ENCODE measurements around the gene SHANK1.

Gene SHANK1

GRCh38 chr19:50710094-50710493, 9.5 kb downstream of the SHANK1 start:
- no peaks in the 10 kb centered on the region for H3K79me2 ChIP-seq (ENCODE audit: insufficient read depth, low read length)
- no peak for TF ChIP-seq CTCF (conservative IDR thresholded peaks at IDR 0.05; ENCODE audit: low read length)
- no peak for TF ChIP-seq EZH2phosphoT487 (IDR thresholded peaks at IDR 0.05; ENCODE audit: borderline replicate concordance)

GRCh38 chr19:50708179-50708879, 11.3 kb downstream of the SHANK1 start:
- Histone ChIP-seq H3F3A (ENCODE audit: low read depth) (no peaks in the 10 kb centered on the region), H3K4me2 (ENCODE audit: low read depth, low read length, poor library complexity, severe bottlenecking) (no peak overlapping the region), H4K20me1 (ENCODE audit: insufficient read depth, low read length, poor library complexity, severe bottlenecking) (no peaks in the 10 kb centered on the region), H3K27me3 (ENCODE audit: insufficient read depth, low read length, poor library complexity, severe bottlenecking) (no peaks in the 10 kb centered on the region), H3K4me1 (ENCODE audit: insufficient read depth, low read length, poor library complexity, severe bottlenecking) (peaks cover 12% of the 10 kb centered on the region), H3K36me3 (ENCODE audit: insufficient read depth, low read length) (no peaks in the 10 kb centered on the region), H3K9ac (ENCODE audit: low read depth, low read length, poor library complexity, severe bottlenecking) (no peak overlapping the region), H3K4me3 (ENCODE audit: low read length, poor library complexity, severe bottlenecking) (no peak overlapping the region), H3K9me2 (replicated peaks; ENCODE audit: low read depth, low read length) (no peaks in the 10 kb centered on the region), H3K9me3 (ENCODE audit: insufficient read depth, low read depth, low read length) (no peaks in the 10 kb centered on the region), H2AFZ (ENCODE audit: low read length) (no peak overlapping the region), H3K79me2 (ENCODE audit: insufficient read depth, low read length) (no peaks in the 10 kb centered on the region)
- TF ChIP-seq EZH2phosphoT487 (IDR thresholded peaks at IDR 0.05; ENCODE audit: borderline replicate concordance) (no peak), CTCF (conservative IDR thresholded peaks at IDR 0.05; ENCODE audit: low read length) (no peak)

More at GRCh38 chr19:50710094-50710493, 9.5 kb downstream of the SHANK1 start:
- Histone ChIP-seq H3K4me3 (ENCODE audit: low read length, poor library complexity, severe bottlenecking) (no peak overlapping the region), H2AFZ (ENCODE audit: low read length) (no peak overlapping the region), H3F3A (ENCODE audit: low read depth) (no peaks in the 10 kb centered on the region), H3K4me1 (ENCODE audit: insufficient read depth, low read length, poor library complexity, severe bottlenecking) (peaks cover 17% of the 10 kb centered on the region), H3K4me2 (ENCODE audit: low read depth, low read length, poor library complexity, severe bottlenecking) (no peak overlapping the region), H3K9me2 (replicated peaks; ENCODE audit: low read depth, low read length) (no peaks in the 10 kb centered on the region), H3K36me3 (ENCODE audit: insufficient read depth, low read length) (no peaks in the 10 kb centered on the region), H3K9ac (ENCODE audit: low read depth, low read length, poor library complexity, severe bottlenecking) (no peak overlapping the region), H3K27me3 (ENCODE audit: insufficient read depth, low read length, poor library complexity, severe bottlenecking) (no peaks in the 10 kb centered on the region), H4K20me1 (ENCODE audit: insufficient read depth, low read length, poor library complexity, severe bottlenecking) (no peaks in the 10 kb centered on the region), H3K9me3 (ENCODE audit: insufficient read depth, low read depth, low read length) (no peaks in the 10 kb centered on the region)

GRCh38 chr19:50706387-50706786, 13.2 kb downstream of the SHANK1 start:
- H3K79me2 ChIP-seq (ENCODE audit: insufficient read depth, low read length), result no peaks in the 10 kb centered on the region
- H3K9me3 ChIP-seq (ENCODE audit: insufficient read depth, low read depth, low read length), result no peaks in the 10 kb centered on the region
- no peak overlapping the region for H3K4me3 ChIP-seq (ENCODE audit: low read length, poor library complexity, severe bottlenecking)
- no peaks in the 10 kb centered on the region for H3K4me1 ChIP-seq (ENCODE audit: insufficient read depth, low read length, poor library complexity, severe bottlenecking)
- no peaks in the 10 kb centered on the region for H3K27me3 ChIP-seq (ENCODE audit: insufficient read depth, low read length, poor library complexity, severe bottlenecking)
- no peaks in the 10 kb centered on the region for H3K36me3 ChIP-seq (ENCODE audit: insufficient read depth, low read length)
- H3K4me2 ChIP-seq (ENCODE audit: low read depth, low read length, poor library complexity, severe bottlenecking), result no peak overlapping the region
- H3K9ac ChIP-seq (ENCODE audit: low read depth, low read length, poor library complexity, severe bottlenecking), result no peak overlapping the region
- no peaks in the 10 kb centered on the region for H3F3A ChIP-seq (ENCODE audit: low read depth)
- TF ChIP-seq EZH2phosphoT487 (IDR thresholded peaks at IDR 0.05; ENCODE audit: borderline replicate concordance) (no peak), CTCF (conservative IDR thresholded peaks at IDR 0.05; ENCODE audit: low read length) (no peak)
- no peaks in the 10 kb centered on the region for H3K9me2 ChIP-seq (replicated peaks; ENCODE audit: low read depth, low read length)
- no peaks in the 10 kb centered on the region for H4K20me1 ChIP-seq (ENCODE audit: insufficient read depth, low read length, poor library complexity, severe bottlenecking)
- H2AFZ ChIP-seq (ENCODE audit: low read length), result no peak overlapping the region
